ENCODE results near the gene KIAA0825.

The KIAA0825 gene, protein sequence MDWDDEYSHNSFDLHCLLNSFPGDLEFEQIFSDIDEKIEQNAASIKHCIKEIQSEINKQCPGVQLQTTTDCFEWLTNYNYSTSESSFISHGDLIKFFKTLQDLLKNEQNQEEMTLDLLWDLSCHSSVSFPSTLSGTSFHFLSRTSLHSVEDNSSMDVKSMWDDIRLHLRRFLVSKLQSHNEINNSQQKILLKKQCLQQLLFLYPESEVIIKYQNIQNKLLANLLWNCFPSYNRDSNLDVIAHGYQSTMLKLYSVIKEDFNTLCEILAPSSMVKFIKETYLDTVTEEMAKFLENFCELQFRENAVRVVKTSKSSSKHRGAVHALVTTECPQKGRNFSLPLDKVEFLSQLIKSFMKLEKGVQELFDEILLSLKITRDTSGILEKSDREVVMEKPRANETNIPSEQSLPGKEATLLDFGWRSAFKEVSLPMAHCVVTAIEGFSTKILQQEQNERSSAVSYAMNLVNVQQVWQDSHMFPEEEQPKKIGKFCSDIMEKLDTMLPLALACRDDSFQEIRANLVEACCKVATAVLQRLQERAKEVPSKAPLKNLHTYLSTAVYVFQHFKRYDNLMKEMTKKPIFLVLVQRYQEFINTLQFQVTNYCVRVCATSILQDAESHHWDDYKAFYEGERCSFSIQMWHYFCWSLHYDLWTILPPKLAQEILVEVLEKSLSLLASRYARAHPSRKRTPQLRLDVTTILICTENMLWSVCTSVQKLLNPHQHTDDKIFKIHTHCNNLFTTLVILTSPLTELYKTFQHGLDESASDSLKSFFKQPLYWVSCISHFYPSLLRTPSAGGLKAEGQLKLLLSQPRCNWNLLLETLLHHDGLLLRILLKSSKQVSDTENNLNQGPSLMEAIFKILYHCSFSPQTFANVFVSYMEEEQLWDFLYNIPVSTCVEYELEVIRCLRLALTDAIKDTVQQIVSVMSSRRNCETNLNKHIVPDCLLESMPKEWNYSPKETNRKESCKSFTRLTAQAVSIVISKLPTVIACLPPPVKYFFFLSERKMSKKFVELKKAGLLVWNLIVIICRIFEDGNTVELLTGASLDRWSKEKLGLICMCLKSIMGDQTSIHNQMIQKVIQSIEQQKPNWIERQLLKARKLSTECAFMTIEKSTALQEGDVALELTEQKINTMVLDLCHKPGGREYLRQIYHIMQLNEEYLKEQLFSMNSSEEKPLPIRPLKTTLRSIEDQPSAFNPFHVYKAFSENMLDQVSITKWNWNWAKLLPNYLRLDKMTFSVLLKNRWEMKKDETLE (N-terminal part only)

GRCh38 chr5:94618493-94619328 lies at the start of gene KIAA0825, which contains the start of gene SLF1:
KIAA0825 (minus strand) TSS chr5:94618604; CDS start chr5:94537126, 81,478 bp downstream.
SLF1 (plus strand) TSS chr5:94618669; CDS start chr5:94628811, 10,142 bp downstream.
- peak; percentile 90 for DNase-seq

- no peak for DNase-seq
These were observed 49.5 kb upstream of the KIAA0825 start for GRCh38 chr5:94667937-94668336.

DNA sequence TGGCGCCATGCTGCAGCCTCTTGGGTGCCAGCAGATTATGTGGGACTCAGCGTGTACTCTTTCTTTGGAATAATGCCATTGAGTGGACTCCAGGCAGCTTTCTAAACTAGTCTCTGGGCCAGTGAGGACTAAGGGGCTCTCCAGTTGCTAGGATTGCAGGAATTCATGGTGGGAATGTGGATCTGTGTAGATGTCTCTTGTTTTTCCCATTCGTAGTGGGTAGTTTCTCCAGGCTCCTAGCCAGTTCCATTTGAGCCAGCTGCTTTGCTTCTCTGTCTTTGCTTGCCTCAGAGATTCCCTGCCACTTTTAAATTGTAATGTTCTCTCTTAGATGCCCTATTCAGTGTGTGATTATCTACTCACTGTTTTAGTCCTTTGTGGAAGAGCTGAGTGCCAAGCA lies 42.7 kb upstream of the KIAA0825 start:
- DNase-seq: no peak

DNA sequence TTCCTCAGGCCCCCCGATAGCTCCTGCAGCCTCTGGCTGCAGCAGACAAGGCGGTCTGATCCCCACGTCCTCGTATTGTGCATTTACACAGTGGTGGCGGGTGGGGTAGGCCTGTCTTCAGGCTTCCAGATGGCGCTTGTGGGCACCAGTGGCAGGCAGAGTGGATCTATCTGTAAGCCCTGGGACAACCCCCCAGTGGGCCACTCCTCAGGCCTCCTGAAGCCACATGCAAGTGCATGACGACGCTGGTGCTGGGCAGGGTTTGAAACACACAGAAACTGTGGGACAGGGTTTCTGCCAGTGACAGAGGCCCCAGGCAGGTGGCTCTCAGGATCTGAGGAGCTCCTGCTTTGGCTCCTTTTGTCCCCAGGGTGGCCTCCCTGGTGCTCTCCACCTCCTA lies 42.1 kb upstream of the KIAA0825 start:
- no peak for DNase-seq

DNA sequence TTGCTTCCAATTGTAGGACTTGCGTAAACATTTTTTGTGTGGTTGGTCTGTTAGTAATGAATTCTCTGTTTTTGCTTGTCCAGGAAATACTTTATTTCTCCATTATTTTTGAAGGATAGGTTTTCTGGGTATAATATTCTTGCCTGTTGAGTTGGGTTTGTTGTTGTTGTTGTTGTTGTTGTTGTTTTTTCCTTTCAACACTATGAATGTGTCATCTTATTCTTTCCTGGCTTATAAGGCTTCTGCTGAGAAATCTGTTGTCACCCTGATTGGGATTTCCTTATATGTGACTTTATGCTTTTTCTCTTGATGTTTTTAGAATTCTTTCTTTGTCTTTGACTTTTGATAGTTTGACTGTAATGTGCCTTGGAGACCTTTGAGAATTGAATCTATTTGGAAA lies 39.9 kb upstream of the KIAA0825 start:
- DNase-seq: no peak

- no peak for DNase-seq
These were observed 31.5 kb upstream of the KIAA0825 start for GRCh38 chr5:94649874-94650273.

GRCh38 chr5:94646758-94647157 lies 28.4 kb upstream of the KIAA0825 start:
- DNase-seq: no peak

DNA sequence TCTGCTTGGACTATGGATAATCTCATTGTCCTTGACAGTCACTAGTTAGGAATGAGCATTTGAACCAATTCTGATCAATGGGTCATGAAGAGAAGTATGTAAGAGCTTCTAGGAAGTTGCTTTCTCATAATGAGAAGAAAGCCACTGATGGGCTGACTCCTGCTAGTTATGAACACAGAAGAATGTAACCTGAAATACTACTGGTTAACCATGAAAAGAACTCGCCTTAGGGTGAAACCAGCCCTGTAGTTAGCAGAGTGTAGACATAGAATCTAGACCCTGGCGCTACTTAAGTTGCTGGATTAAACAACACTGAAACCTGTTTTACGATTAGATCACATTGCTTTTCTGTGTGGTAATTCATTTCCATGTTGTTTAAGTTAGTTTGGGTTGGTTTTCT lies 26.6 kb upstream of the KIAA0825 start:
- DNase-seq: no peak

DNA sequence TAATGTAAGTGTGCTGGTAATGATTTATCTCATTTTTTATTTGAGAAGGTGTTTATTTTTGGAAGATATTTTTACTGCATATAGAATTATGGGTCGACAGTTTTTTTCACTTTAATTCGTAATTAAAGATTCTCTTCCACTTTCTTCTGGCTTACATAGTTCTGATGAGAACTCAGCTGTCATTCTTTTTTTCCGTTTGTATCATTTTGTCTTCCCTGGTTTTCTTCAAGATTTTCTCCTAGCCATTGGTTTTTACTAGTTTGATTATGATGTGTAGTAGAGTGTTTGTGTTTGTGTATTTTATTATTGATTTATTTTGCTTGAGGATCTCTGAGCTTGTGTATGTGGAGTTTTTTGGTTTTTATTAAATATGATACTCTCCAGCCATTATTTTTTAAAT lies 21.8 kb upstream of the KIAA0825 start:
- no peak for DNase-seq

- no peak for DNase-seq
These were observed 13.6 kb upstream of the KIAA0825 start for GRCh38 chr5:94632024-94632423.

- no peak for DNase-seq
These were observed 8.8 kb upstream of the KIAA0825 start for GRCh38 chr5:94627191-94627590.

DNA sequence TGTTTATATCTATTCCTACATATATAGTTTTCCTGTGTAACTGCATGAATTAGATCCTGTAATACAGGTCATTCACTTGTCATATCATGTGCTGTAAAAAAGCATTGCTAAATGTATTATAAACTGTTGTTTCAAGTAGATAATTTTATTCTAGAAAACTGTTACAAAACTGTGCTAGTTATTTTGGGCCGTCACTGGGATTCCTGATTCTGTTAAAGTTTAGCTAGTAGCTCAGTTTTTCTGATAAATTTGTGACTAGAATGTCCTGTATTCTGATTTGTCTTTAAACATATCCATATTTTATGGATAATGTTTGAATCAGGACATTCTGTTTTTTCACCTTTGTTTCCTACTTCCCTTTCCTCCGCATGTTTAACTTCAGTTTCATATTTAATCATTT lies 5.5 kb upstream of the KIAA0825 start:
- no peak for DNase-seq

GRCh38 chr5:94623011-94623410 lies 4.6 kb upstream of the KIAA0825 start:
- DNase-seq: no peak

- no peak for DNase-seq
These were observed 3.4 kb upstream of the KIAA0825 start for GRCh38 chr5:94621763-94622162.

- no peak for DNase-seq
These were observed 1.9 kb upstream of the KIAA0825 start for GRCh38 chr5:94620256-94620655.

GRCh38 chr5:94618029-94618492 lies 343 bp downstream of the KIAA0825 start:
- DNase-seq: no peak

DNA sequence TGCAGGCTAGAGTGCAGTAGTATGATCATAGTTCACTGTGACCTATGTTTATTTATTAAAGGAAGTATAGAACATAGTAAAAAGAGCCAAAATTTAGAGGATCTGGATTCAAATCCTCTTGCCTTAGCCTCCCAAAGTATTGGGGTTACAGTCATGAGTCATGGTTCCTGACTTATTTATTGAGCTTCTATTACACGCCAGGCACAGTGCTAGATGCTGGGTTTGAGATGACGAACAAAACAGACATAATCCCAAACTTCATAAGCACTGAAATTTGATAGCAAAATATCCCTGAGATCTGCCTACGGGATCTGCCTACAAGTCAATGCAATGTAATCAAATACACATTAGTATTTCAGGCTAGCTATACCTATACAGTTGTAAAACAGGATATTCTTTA lies 2.5 kb downstream of the KIAA0825 start:
- DNase-seq: no peak

DNA sequence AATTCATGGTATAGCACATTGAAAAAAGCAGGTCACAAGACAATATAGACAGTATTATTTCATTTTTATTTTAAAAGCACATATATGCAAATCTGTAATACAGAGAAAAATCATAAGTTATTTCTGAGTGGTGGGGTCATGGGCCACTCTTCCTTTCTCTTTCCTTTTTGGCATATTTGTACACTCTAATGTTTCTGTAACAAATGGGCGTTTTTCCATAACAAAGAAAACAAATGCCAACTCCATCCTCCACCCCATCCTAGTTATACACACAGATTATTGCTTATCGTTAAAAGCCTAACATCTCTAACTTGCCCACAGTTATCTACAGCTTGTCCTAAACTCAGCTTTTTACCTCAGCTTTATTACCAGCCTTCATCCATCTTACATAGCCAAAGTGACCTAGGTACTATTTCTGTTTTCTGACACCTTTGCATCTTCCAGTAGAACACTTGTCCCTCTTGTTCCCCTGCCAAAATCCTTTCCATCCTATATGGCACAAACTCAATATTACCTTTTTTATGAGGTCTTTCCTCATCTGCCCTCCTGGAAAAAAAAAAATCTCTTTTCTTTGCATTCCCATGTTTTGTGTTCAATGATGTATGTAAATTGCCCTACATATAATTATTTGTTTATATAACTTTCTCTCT lies 4.1 kb downstream of the KIAA0825 start:
- no peak for DNase-seq

DNA sequence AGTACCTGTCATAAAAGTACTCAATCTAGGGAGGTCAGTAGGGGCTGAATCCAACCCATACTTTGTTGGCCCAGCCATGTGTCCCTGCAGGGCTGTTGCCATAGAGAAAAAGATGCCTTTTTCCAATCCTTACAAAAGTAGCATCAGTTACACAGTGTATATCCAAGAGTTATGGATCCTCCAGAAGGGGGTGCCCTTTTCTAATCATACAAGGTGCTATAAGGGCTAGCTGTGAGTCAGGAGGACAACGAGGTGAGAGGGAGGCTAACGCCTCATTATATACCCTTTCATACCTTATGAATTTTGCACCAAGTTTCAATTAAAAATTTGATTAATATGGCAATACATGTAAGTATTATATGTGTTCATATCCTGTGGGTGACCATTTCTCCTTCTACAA lies 4.8 kb downstream of the KIAA0825 start:
- no peak for DNase-seq

GRCh38 chr5:94595281-94595840 lies 23.0 kb downstream of the KIAA0825 start:
- no peak for DNase-seq

Measured in stimulated activated CD8-positive, alpha-beta memory T cell treated with anti-CD3 and anti-CD28 coated beads, Interleukin-4, amount 100 ng/mL, for 48 hours (primary cell).